Vagina (tissue), 2 donors: Measurements from ENCODE around the gene MAP3K9.

ENCODE experiments used
- POLR2A ChIP-seq, 2 donors: fragments of 450-650 bp; IDR thresholded peaks; one replicate each; pipeline ENCODE4 v1.6.1; 2017; ENCODE audit warnings: antibody characterized with exemption in 2 of 2, mild to moderate bottlenecking in 2 of 2, moderate library complexity in 2 of 2
- TF ChIP-seq, protein P1 (sequence below), 3 experiments: fragments of 450-650 bp in 2 of 3; fragments of 200-600 bp in 1 of 3; sonication (generic) in 1 of 3; IDR thresholded peaks; one replicate each; pipeline ENCODE4 v1.5.1; 2017 to 2019; ENCODE audit warnings: antibody characterized with exemption in 3 of 3, mild to moderate bottlenecking in 2 of 3, moderate library complexity in 2 of 3

DNA sequence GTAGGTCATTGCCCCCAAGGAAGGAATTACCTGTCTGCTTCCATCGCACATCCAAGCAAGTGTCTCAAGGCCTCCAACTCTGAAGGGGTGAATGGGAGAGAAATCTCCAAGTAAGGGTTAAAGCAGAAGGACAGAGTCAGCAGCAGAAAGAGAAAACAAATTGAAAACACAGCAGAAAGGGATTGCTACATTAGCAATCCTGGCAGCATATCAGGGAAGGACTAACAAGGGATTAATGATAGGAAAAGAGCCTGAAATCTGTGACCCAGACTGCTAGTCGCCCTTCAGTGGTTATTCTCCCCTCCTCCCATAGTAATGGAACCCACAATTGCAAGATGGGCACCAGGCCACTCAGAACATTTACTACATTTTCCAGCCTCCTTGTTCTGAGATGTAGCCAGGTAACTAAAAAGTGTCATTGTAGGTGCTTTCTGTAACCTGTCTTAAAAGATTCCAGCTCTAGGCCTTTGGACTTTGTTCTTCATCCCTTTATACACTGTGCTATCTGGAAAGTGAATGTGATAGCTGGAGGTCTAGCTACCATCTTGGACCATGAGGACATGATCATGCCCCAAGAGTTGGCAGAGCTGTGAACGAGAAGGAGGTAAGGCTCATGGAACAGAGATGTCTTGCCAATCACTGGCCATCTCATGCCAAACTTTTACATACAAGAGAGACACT, 36.0 kb downstream of the MAP3K9 start:
- TF ChIP-seq, protein P1, sequence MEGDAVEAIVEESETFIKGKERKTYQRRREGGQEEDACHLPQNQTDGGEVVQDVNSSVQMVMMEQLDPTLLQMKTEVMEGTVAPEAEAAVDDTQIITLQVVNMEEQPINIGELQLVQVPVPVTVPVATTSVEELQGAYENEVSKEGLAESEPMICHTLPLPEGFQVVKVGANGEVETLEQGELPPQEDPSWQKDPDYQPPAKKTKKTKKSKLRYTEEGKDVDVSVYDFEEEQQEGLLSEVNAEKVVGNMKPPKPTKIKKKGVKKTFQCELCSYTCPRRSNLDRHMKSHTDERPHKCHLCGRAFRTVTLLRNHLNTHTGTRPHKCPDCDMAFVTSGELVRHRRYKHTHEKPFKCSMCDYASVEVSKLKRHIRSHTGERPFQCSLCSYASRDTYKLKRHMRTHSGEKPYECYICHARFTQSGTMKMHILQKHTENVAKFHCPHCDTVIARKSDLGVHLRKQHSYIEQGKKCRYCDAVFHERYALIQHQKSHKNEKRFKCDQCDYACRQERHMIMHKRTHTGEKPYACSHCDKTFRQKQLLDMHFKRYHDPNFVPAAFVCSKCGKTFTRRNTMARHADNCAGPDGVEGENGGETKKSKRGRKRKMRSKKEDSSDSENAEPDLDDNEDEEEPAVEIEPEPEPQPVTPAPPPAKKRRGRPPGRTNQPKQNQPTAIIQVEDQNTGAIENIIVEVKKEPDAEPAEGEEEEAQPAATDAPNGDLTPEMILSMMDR (IDR thresholded peaks at IDR 0.05) = no peak
- no peak for TF ChIP-seq POLR2A (IDR thresholded peaks at IDR 0.05)
